ENCODE data around the gene MROH9. TPM values are rescaled to one million over a fixed set of nuclear protein-coding genes. Genes with fewer than 3 reads are reported as not detected.
A peak's percentile ranks its signal among the peaks of the same experiment; 100 is the strongest.

Gene MROH9
- total and polyA plus RNA-seq, 11 donors: not detected

DNA sequence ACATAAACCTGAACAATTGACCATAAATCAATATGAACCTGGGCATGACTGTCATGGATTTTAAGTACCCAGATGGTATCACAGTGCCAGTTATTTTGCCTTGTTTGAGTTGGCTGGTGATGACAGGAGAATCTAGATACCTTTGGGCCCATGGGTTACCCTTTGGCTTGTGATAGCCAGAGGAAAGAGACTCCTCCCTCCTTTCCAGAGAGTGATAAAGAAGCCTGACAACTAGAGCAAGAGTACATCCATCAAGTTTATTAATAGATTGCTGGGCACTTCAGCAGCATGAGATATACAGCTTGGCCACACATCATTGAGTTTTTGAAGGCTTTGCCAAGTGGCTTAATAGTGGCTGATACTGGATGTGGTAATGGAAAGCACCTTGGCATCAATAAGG, 148.8 kb downstream of the MROH9 start:
- DNase-seq (no peak), ATAC-seq (peak; percentile 86 to 98 (median 94))
- no peaks in the 10 kb centered on the region for H3K27me3 ChIP-seq
- no peak overlapping the region for H3K27ac ChIP-seq
- no peaks in the 10 kb centered on the region for H3K36me3 ChIP-seq
- H3K9me3 ChIP-seq: no peaks in the 10 kb centered on the region
- no peak overlapping the region for H3K4me3 ChIP-seq
- H3K4me1 ChIP-seq: peaks cover 0 to 29% (median 9%) of the 10 kb centered on the region in 12 donors
- intact Hi-C loops (cut with DNase I): loop anchor here in 8 of 10 donors (2.0 to 10.0 kb wide), 8 partner anchors 101 to 233 kb away; partner anchors contain the start of genes FMO4 (in 5 of the 8) and FMO2 (in 4 of the 8)
- TF ChIP-seq, protein P1, sequence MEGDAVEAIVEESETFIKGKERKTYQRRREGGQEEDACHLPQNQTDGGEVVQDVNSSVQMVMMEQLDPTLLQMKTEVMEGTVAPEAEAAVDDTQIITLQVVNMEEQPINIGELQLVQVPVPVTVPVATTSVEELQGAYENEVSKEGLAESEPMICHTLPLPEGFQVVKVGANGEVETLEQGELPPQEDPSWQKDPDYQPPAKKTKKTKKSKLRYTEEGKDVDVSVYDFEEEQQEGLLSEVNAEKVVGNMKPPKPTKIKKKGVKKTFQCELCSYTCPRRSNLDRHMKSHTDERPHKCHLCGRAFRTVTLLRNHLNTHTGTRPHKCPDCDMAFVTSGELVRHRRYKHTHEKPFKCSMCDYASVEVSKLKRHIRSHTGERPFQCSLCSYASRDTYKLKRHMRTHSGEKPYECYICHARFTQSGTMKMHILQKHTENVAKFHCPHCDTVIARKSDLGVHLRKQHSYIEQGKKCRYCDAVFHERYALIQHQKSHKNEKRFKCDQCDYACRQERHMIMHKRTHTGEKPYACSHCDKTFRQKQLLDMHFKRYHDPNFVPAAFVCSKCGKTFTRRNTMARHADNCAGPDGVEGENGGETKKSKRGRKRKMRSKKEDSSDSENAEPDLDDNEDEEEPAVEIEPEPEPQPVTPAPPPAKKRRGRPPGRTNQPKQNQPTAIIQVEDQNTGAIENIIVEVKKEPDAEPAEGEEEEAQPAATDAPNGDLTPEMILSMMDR (IDR thresholded peaks at IDR 0.05): no peak
- TF ChIP-seq POLR2A (IDR thresholded peaks at IDR 0.05): no peak

- intact Hi-C loops (cut with DNase I): loop anchor here in 8 of 10 donors (2.0 to 10.0 kb wide), 8 partner anchors 100 to 232 kb away; partner anchors contain the start of genes FMO4 (in 5 of the 8) and FMO2 (in 4 of the 8)
- peaks cover 0 to 29% (median 9%) of the 10 kb centered on the region in 12 donors for H3K4me1 ChIP-seq
Measured at GRCh38 chr1:171084870-171085269, 149.5 kb downstream of the MROH9 start.

DNA sequence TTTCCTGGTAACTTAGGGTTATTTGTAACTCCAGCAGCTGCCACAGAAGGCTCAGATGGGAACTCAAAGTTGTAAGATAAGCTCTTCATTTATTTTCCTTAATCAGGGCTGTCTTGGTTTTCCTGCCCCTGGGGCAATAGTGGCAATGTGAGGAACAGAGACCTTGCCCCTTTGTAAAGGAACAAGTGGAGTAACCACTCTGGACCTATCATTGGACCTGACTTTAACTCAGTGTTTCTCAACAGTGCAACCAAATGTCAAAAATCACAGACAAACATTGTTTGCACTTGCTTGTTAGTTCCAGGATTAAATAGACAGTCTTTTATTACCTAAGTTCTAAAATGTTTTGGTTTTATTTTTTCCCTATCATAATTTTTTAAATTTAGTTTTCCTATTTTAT, 152.6 kb downstream of the MROH9 start:
- Histone ChIP-seq H3K4me1 (peaks cover 0 to 15% (median 1%) of the 10 kb centered on the region in 12 donors), H3K27me3 (no peaks in the 10 kb centered on the region), H3K9me3 (no peaks in the 10 kb centered on the region), H3K4me3 (no peak overlapping the region), H3K36me3 (no peaks in the 10 kb centered on the region), H3K27ac (no peak overlapping the region)
- no peak for TF ChIP-seq POLR2A (IDR thresholded peaks at IDR 0.05)
- TF ChIP-seq, protein P1 (IDR thresholded peaks at IDR 0.05): no peak
- intact Hi-C loops (cut with DNase I): loop anchor here in 5 of 10 donors (2.0 to 10.0 kb wide), 4 partner anchors 13 to 227 kb away; partner anchors contain the start of genes FMO4 (in 3 of the 5) and FMO2 (in 2 of the 5)
- no peak for DNase-seq
- no peak for ATAC-seq

More at GRCh38 chr1:171084870-171085269, 149.5 kb downstream of the MROH9 start:
- DNase-seq (no peak), ATAC-seq (no peak)
- 75 to 90% (median 83%) methylated on average over 2 of the region's 2 CpGs for WGBS, 4 donors
- no peak overlapping the region for H3K27ac ChIP-seq
- no peaks in the 10 kb centered on the region for H3K27me3 ChIP-seq
- no peaks in the 10 kb centered on the region for H3K36me3 ChIP-seq
- no peak overlapping the region for H3K4me3 ChIP-seq
- H3K9me3 ChIP-seq: no peaks in the 10 kb centered on the region
- TF ChIP-seq, protein P1 (IDR thresholded peaks at IDR 0.05): no peak
- TF ChIP-seq POLR2A (IDR thresholded peaks at IDR 0.05): no peak

DNA sequence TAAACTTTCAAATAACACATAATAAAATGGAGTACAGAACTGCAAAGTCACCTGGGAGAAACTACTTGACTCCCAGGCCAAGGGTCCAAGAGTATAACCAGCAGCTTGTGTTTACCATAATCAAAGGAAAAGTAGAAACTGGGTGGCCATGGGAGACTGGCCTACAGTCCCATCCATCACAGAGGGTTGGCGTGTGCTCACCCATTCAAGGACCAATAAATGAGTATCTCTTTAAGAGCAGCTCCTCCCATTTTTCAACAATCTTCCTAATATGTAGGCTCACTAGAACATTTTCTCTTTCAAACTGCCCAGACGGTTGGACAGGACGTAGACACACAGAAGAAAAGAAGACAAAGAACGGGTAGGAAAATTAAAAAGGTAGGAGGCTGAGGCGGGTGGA, 155.3 kb downstream of the MROH9 start, which contains the start of gene FMO3:
Gene FMO3, plus strand, starts transcription at position 302 of the 400 bp plus-strand sequence. CDS start 1,754 bp downstream, outside the sequence.
- H3K36me3 ChIP-seq: no peaks in the 10 kb centered on the region
- intact Hi-C loops (cut with DNase I): no loop called here
- no peak within 1 kb of the TSS for H3K27ac ChIP-seq
- 82 to 92% (median 88%) methylated on average over 5 of the region's 5 CpGs for WGBS, 4 donors
- H3K4me1 ChIP-seq: peaks cover 0 to 3% (median 0%) of the 10 kb centered on the region in 12 donors
- H3K9me3 ChIP-seq: no peaks in the 10 kb centered on the region
- no peaks in the 10 kb centered on the region for H3K27me3 ChIP-seq
- no peak for DNase-seq
- no peak for ATAC-seq
- peak within 1 kb of the TSS in 1 of 12 donors; percentile 25 for H3K4me3 ChIP-seq
- TF ChIP-seq POLR2A (IDR thresholded peaks at IDR 0.05): no peak
- TF ChIP-seq, protein P1 (IDR thresholded peaks at IDR 0.05): no peak
